Coronary artery (tissue), 2 donors: ENCODE measurements around the gene CCDC71.

Experiments
- DNase-seq: peaks from one replicate; pipeline ENCODE4 v3.0.0-alpha.2; 2017; ENCODE audit warnings: low spot score
- H3K27ac ChIP-seq, 2 donors: fragments of 200-600 bp; sonication (generic); one replicate each; pipeline ENCODE4 v1.5.1; 2016 to 2019
- H3K4me3 ChIP-seq: fragments of 200-600 bp; sonication (generic); 2 replicates; pipeline ENCODE4 v1.5.1; 2016; ENCODE audit warnings: mild to moderate bottlenecking, moderate library complexity
- CTCF ChIP-seq: fragments of 200-600 bp; sonication (generic); IDR thresholded peaks from one replicate; pipeline ENCODE4 v1.5.1; 2019; ENCODE audit warnings: antibody characterized with exemption

The CCDC71 gene

GRCh38 chr3:49175530-49175929, 9.4 kb upstream of the CCDC71 start:
- no peak for TF ChIP-seq CTCF
- H3K4me3 ChIP-seq: no peak overlapping the region
- H3K27ac ChIP-seq: no peak overlapping the region
- no peak for DNase-seq

GRCh38 chr3:49174397-49174985, 8.4 kb upstream of the CCDC71 start:
- Histone ChIP-seq H3K27ac (peak overlapping the region in 1 of 2 donors; percentile 93), H3K4me3 (no peak overlapping the region)
- TF ChIP-seq CTCF: no peak
- no peak for DNase-seq

GRCh38 chr3:49173792-49174170, 7.7 kb upstream of the CCDC71 start:
- no peak for TF ChIP-seq CTCF
- Histone ChIP-seq H3K4me3 (peak overlapping the region; percentile 86), H3K27ac (peak overlapping the region; percentile 92 to 93)
- no peak for DNase-seq

GRCh38 chr3:49173116-49173791, 7.1 kb upstream of the CCDC71 start:
- TF ChIP-seq CTCF: no peak
- Histone ChIP-seq H3K27ac (peak overlapping the region; percentile 92 to 93), H3K4me3 (peak overlapping the region; percentile 86)
- DNase-seq: no peak

- H3K27ac ChIP-seq: peak overlapping the region; percentile 92 to 93
- DNase-seq: no peak
- TF ChIP-seq CTCF: no peak
- peak overlapping the region; percentile 86 for H3K4me3 ChIP-seq
Measured at GRCh38 chr3:49172551-49173041, 6.5 kb upstream of the CCDC71 start.

- TF ChIP-seq CTCF: no peak
Measured at GRCh38 chr3:49171775-49172500, 5.8 kb upstream of the CCDC71 start.

More at GRCh38 chr3:49171775-49172500, 5.8 kb upstream of the CCDC71 start:
- peak overlapping the region; percentile 92 to 93 for H3K27ac ChIP-seq
- DNase-seq: no peak
- peak overlapping the region; percentile 86 for H3K4me3 ChIP-seq
